HepG2 (cell line): ENCODE results near the gene TC2N. TPM values are rescaled to one million over a fixed set of nuclear protein-coding genes. Genes with fewer than 3 reads are reported as not detected.

ENCODE experiments used
- ATAC-seq: fragments of 200-7000 bp; cut with Tn5 transposase; 3 replicates; pipeline ENCODE4 v1.9.1; 2020; ENCODE audit warnings: mild to moderate bottlenecking, moderate library complexity
- BruUV-seq: library from RNA; stranded (reverse); fragments of 400-500 nt; replicated peaks from 2 replicates; lab custom pipeline; 2021; lab: Mats Ljungman, UMichigan
- CTCF ChIA-PET: fragments of 300-600 bp; formaldehyde crosslinking; extraction: SDS; loops from one replicate; lab custom pipeline; 2021; ENCODE audit warnings: low total read pairs, inconsistent platforms, low intra/inter-chr PET ratio; lab: Yijun Ruan, JAX
- POLR2A ChIA-PET: fragments of 350-600 bp; sonication (Branson Sonifier 250); formaldehyde crosslinking; loops from one replicate; lab custom pipeline; 2020; ENCODE audit warnings: antibody characterized with exemption, inconsistent platforms; lab: Yijun Ruan, JAX
- DNase-seq: peaks from one replicate; pipeline ENCODE4 v3.0.0-alpha.2; 2015; ENCODE audit warnings: low spot score
- FAIRE-seq: peaks from 3 replicates; lab custom pipeline; 2011; peaks lifted over from hg19 to GRCh38; lab: Jason Lieb, UNC
- H2AFZ ChIP-seq: one replicate; pipeline ENCODE4 v1.6.1; 2011; ENCODE audit warnings: low read length, inconsistent platforms
- H3K27ac ChIP-seq: fragments of 300-600 bp; 3 replicates; pipeline ENCODE4 v1.8.0; 2011; ENCODE audit warnings: mixed run types, mild to moderate bottlenecking, mixed read lengths, low read length, inconsistent platforms; ENCODE audit not compliant: insufficient read depth; ENCODE audit errors: extremely low read length
- H3K27me3 ChIP-seq, 2 experiments: fragments of 200-600 bp in 1 of 2; 2 replicates in 1 of 2; 3 replicates in 1 of 2; pipeline versions ENCODE4 v1.6.0 to v1.8.0; 2011; ENCODE audit warnings: low read length in 2 of 2, mild to moderate bottlenecking in 2 of 2, moderate library complexity in 2 of 2, inconsistent platforms in 1 of 2; ENCODE audit not compliant: insufficient read depth in 2 of 2, control insufficient read depth in 1 of 2
- H3K36me3 ChIP-seq, 2 experiments: fragments of 200-600 bp in 1 of 2; replicated peaks in 1 of 2; 2 replicates in 1 of 2; 3 replicates in 1 of 2; pipeline versions ENCODE4 v1.5.1 to v1.8.0; 2011; ENCODE audit warnings: low read length in 2 of 2, inconsistent platforms in 1 of 2; ENCODE audit not compliant: insufficient read depth in 2 of 2, control insufficient read depth in 1 of 2
- H3K4me1 ChIP-seq: 2 replicates; pipeline ENCODE4 v1.5.1; 2012; ENCODE audit warnings: low read length, inconsistent platforms; ENCODE audit not compliant: insufficient read depth
- H3K4me2 ChIP-seq: 2 replicates; pipeline ENCODE4 v1.6.0; 2011; ENCODE audit warnings: low read depth, low read length, inconsistent platforms
- H3K4me3 ChIP-seq, 3 experiments: fragments of 200-600 bp in 1 of 3; sonication (generic), shearing (Covaris generic) in 1 of 3; replicated peaks in 1 of 3; 2 replicates each; pipeline ENCODE4 v1.5.1; 2011 to 2016; ENCODE audit warnings: low read length in 3 of 3, inconsistent platforms in 2 of 3, low read depth in 2 of 3, mild to moderate bottlenecking in 2 of 3, control low read depth in 1 of 3, mixed read lengths in 1 of 3; ENCODE audit not compliant: insufficient read depth in 1 of 3
- H3K79me2 ChIP-seq: one replicate; pipeline ENCODE4 v1.6.1; 2011; ENCODE audit warnings: low read length, inconsistent platforms; ENCODE audit not compliant: insufficient read depth
- H3K9ac ChIP-seq: 2 replicates; pipeline ENCODE4 v1.6.0; 2011; ENCODE audit warnings: mild to moderate bottlenecking, low read depth, low read length, inconsistent platforms; ENCODE audit not compliant: insufficient read depth
- H3K9me3 ChIP-seq: 2 replicates; pipeline ENCODE4 v1.5.1; 2012; ENCODE audit warnings: mild to moderate bottlenecking, low read length
- H4K20me1 ChIP-seq: 2 replicates; pipeline ENCODE4 v1.6.0; 2011; ENCODE audit warnings: inconsistent platforms, mild to moderate bottlenecking, low read length, moderate library complexity; ENCODE audit not compliant: insufficient read depth
- CSRNP1 ChIP-seq: sonication (generic); formaldehyde crosslinking; IDR thresholded peaks from 2 replicates; pipeline ENCODE4 v1.8.1; 2023; ENCODE audit warnings: mild to moderate bottlenecking, missing genetic modification reagents
- HNRNPK ChIP-seq: fragments of 200-400 bp; formaldehyde crosslinking; IDR thresholded peaks from 2 replicates; pipeline ENCODE4 v1.6.1; 2018; ENCODE audit warnings: low read length, low read depth, moderate library complexity, mild to moderate bottlenecking; ENCODE audit not compliant: poor library complexity, severe bottlenecking
- MBNL3 ChIP-seq: fragments of 250-450 bp; sonication (Bioruptor Pico); conservative IDR thresholded peaks from 2 replicates; pipeline ENCODE4 v1.8.0; 2022; ENCODE audit warnings: mild to moderate bottlenecking, inconsistent platforms
- PPARG ChIP-seq: conservative IDR thresholded peaks from 2 replicates; pipeline ENCODE4 v1.6.1; 2016; ENCODE audit warnings: missing biosample characterization, missing genetic modification reagents
- SOX13 ChIP-seq, 3 experiments: fragments of 450-650 bp in 1 of 3; sonication (generic) in 1 of 3; formaldehyde crosslinking in 1 of 3; IDR thresholded peaks in 2 of 3; conservative IDR thresholded peaks in 1 of 3; 2 replicates each; pipeline versions ENCODE4 v1.5.0 to v1.6.1; 2016 to 2020; ENCODE audit warnings: antibody characterized with exemption in 1 of 3, mild to moderate bottlenecking in 1 of 3, missing compliant biosample characterization in 1 of 3, missing genetic modification reagents in 1 of 3, moderate library complexity in 1 of 3
- ZSCAN20 ChIP-seq: sonication (generic); formaldehyde crosslinking; IDR thresholded peaks from 2 replicates; pipeline ENCODE4 v1.4.0; 2020; ENCODE audit warnings: missing genetic modification reagents, mild to moderate bottlenecking, borderline replicate concordance
- ZSCAN31 ChIP-seq: sonication (generic); formaldehyde crosslinking; IDR thresholded peaks from 2 replicates; pipeline ENCODE4 v1.5.0; 2020; ENCODE audit warnings: low read depth, mild to moderate bottlenecking, missing genetic modification reagents
- WGBS: methylation state at CpG from one replicate; pipeline ENCODE4 v1.1.6; 2017; ENCODE audit warnings: low lambda C conversion rate; 5-methylcytosine and 5-hydroxymethylcytosine counted together
- in situ Hi-C: cut with HindIII; loops from 2 replicates; pipeline ENCODE4 v1.10.0; 2017; ENCODE audit warnings: low pct_unique_long_range_greater_than_20kb; ENCODE audit not compliant: extremely low pct_ligation_motif_present
- intact Hi-C: fragments of 100-400 bp; cut with micrococcal nuclease; formaldehyde crosslinking; loops from one replicate; pipeline ENCODE4 v1.10.0; 2022; ENCODE audit not compliant: unreplicated experiment
- polyA plus RNA-seq, 8 experiments: library from polyadenylated mRNA; depleted of rRNA in 3 of 8; stranded (reverse) in 7 of 8; unstranded in 1 of 8; fragments of >200 nt; fragmentation: Illumina TruSeq in 4 of 8; extraction: Trizol in 4 of 8; gene quantifications; 2 replicates each; pipeline versions ENCODE4 v1.2.1 to v1.2.3, GENCODE V29; 2011 to 2016; ENCODE audit warnings: low read depth in 4 of 8, missing spikeins in 1 of 8, mixed read lengths in 1 of 8; ENCODE audit not compliant: insufficient read depth in 1 of 8
- total RNA-seq, 5 experiments: library from RNA; depleted of rRNA; stranded (reverse); fragments of >200 nt; fragmentation: Illumina TruSeq; extraction: Trizol; gene quantifications; 2 replicates each; pipeline ENCODE4 v1.2.3, GENCODE V29; 2016; ENCODE audit warnings: low read depth in 1 of 5

The TC2N gene
- total and polyA plus RNA-seq, 2 of the 13 experiments (the other 11 are each of a cell fraction or from before 2014, with no cell fraction given) = 0.03 TPM; not detected in 1

- ATAC-seq = no peak
- no peaks in the 10 kb centered on the region for H3K79me2 ChIP-seq
- no peak overlapping the region for H2AFZ ChIP-seq
- no peaks in the 10 kb centered on the region for H3K4me1 ChIP-seq
- H3K36me3 ChIP-seq = no peaks in the 10 kb centered on the region
- no peaks in the 10 kb centered on the region for H4K20me1 ChIP-seq
- H3K27ac ChIP-seq = no peak overlapping the region
- no peak for DNase-seq
- ChIA-PET POLR2A (no interaction called here), CTCF (no interaction called here)
- H3K9me3 ChIP-seq = no peaks in the 10 kb centered on the region
- H3K4me2 ChIP-seq = no peak overlapping the region
- WGBS = 0% methylated on average over 2 of the region's 2 CpGs
- peaks cover 0 to 6% of the 10 kb centered on the region in 2 experiments; a peak in 1 of 5 replicates for H3K27me3 ChIP-seq
- FAIRE-seq = no peak
- H3K4me3 ChIP-seq = no peak overlapping the region
- peak; percentile 51 for TF ChIP-seq HNRNPK
- TF ChIP-seq ZSCAN31 (CRISPR knock-in tag) = no peak
- no peak for TF ChIP-seq SOX13 (IDR thresholded peaks at IDR 0.05)
- TF ChIP-seq SOX13 (CRISPR knock-in tag; conservative IDR thresholded peaks at IDR 0.05 in 1 of 2, IDR thresholded peaks at IDR 0.05 in 1 of 2) = no peak
- no peak for TF ChIP-seq ZSCAN20 (CRISPR knock-in tag)
- no peak for TF ChIP-seq CSRNP1 (CRISPR knock-in tag)
- TF ChIP-seq PPARG (CRISPR knock-in tag) = no peak
- no peak for TF ChIP-seq MBNL3
- in situ Hi-C loops = no loop called here
- H3K9ac ChIP-seq = no peak overlapping the region
- intact Hi-C loops = no loop called here
- BruUV-seq = no TSS peak
Measured at GRCh38 chr14:91854327-91854934, 12.9 kb downstream of the TC2N start.
